ENCODE measurements around the gene PRDX6.
"Not testable (repeated sequence)": the region's sequence is repeated elsewhere in the genome, so short reads cannot be mapped to it uniquely, and the experiment has no call there.

The PRDX6 gene

GRCh38 chr1:173477286-173478093 lies at the start of gene PRDX6:
TSS of gene PRDX6 (plus strand) at chr1:173477335. CDS start at chr1:173477398, 63 bp downstream.
- DNase-seq, result peak; percentile 35

- peak; percentile 56 for DNase-seq
Observed at GRCh38 chr1:173429471-173430402, 47.4 kb upstream of the PRDX6 start.

- no peak for DNase-seq
Observed at GRCh38 chr1:173430677-173431303, 46.3 kb upstream of the PRDX6 start.

- peak; percentile 89 for DNase-seq
Observed at GRCh38 chr1:173431304-173432045, 45.7 kb upstream of the PRDX6 start.

GRCh38 chr1:173432331-173432730 lies 44.8 kb upstream of the PRDX6 start:
- DNase-seq, result no peak

DNA sequence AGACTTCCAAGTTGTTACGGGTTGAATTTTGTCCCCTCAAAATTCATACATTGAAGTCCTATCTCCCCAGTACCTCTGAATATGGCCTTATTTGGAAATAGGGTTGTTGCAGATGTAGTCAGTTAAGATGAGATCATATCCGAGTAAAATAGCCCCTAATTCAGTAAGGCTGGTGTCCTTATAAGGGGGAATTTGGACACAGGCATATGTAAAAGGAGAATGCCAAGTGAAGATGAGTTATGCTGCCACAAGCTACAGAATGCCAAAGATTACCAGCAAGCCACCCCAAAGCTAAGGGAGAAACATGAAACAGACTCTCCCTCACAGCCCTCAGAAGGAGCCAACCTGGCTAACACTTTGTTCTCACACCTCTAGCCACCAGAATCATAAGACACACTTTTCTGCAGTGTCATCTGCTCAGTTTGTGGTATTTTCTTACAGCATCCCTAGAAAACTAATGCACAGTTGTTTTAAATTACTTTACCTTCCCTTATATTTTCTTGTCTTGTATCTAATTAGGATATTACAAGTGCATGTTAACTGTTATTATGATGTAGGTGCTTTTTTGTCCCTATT lies 43.3 kb upstream of the PRDX6 start:
- no peak for DNase-seq

DNA sequence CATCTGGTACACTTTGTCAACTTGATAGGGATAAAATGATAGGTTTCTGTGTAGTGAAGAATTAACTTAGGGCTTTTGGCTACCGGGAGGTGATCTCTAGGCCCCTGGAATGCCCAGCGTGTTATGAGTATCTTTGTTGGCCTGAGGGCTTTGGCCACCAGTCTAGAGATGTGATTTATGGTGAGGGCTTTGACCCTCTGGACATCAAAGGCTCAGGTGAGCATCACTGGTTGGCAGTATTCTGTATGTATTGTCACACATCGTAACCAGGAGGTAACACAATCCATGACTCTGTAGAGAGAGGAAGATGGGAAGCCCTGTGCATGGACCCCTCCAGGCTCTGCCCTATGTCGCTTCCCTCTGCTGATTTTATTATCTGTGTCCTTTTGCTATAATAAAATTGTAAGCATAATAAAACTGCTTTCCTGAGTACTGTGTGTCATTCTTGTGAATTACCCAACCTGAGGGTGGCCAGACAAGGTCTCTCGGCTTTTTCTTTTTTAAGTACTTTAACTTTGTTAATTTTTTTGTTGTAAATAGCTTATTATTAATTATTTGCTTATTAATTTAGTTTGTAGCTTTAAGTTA lies 40.2 kb upstream of the PRDX6 start:
- no peak for DNase-seq

GRCh38 chr1:173438675-173439074 lies 38.5 kb upstream of the PRDX6 start:
- DNase-seq, result no peak

GRCh38 chr1:173440430-173440829 lies 36.7 kb upstream of the PRDX6 start:
- DNase-seq, result no peak

GRCh38 chr1:173444757-173445156 lies 32.4 kb upstream of the PRDX6 start:
- no peak for DNase-seq

- no peak for DNase-seq
Observed at GRCh38 chr1:173445164-173445563, 32.0 kb upstream of the PRDX6 start.

DNA sequence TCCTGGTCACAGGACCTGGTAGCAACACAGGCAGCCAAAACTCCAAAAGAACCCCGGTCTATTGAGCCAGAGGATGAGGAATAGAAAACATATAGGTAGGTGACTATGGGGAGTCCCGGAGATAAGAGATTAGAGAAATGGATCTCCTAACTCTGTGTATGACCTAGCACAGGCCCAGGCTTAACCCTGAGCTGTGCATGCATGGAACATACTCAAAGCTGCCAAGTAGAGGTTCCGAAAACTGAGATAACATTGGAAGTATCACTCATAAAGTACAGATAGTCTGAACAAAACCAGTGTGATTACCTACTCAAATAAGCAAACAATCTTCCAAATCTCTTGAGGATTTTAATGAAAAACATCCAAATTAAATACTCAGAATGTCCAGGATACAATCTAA lies 31.5 kb upstream of the PRDX6 start:
- DNase-seq, result no peak

DNA sequence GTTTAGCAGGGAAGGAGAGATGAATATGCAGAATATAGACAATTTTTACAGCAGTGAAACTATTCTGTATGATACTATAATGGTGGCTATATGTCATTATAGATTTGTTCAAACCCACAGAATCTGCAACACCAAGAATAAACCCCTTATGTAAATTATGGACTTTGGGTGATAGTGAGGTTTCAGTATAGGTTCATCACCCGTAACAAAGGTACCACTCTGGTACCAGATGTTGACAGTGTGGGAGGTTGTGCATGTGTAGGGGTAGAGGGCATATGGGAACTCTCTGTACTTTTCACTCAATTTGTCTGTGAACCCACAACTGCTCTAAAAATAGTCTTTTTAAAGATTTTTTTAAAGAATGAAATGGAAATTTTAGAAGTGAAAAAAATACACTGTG lies 29.9 kb upstream of the PRDX6 start:
- DNase-seq, result no peak

- no peak for DNase-seq
Observed at GRCh38 chr1:173448945-173449344, 28.2 kb upstream of the PRDX6 start.

- DNase-seq, result no peak
Observed at GRCh38 chr1:173451981-173452380, 25.2 kb upstream of the PRDX6 start.

DNA sequence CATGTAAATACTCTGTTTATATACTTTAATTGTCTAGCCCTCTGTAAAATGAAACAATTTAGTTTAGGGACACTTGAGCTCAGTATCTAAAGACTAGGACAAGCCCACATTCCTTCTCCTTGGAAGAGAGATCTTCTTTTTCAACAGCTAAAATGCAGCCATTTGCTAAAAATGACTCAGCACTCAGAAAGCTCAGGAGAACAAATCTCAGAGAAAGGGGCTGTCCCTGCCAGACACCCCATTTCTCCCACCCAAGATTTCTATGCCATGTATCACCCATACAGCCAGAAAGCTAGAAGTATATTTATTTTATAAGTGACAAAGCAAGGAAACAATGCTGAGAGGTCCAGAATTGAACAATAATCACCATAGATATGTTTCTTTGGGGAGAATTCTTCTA lies 23.2 kb upstream of the PRDX6 start:
- DNase-seq, result no peak

GRCh38 chr1:173454966-173455524 lies 22.1 kb upstream of the PRDX6 start:
- DNase-seq, result no peak

- no peak for DNase-seq
Observed at GRCh38 chr1:173459885-173460284, 17.2 kb upstream of the PRDX6 start.

DNA sequence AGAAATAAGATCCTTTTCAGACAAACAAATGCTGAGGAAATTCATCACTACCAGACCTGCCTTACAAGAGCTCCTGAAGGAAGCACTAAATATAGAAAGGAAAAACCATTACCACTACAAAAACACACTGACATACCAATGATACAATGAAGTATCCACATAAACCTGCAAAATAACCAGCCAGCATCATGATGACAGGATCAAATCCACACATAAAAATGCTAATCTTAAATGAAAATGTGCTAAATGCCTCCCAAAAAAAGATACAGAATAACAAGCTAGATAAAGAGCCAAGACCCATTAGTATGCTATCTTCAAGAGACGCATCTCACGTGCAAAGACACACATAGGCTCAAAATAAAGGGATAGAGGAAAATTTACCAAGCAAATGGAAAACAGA lies 14.5 kb upstream of the PRDX6 start:
- DNase-seq, result not testable (repeated sequence)

GRCh38 chr1:173464185-173464584 lies 12.9 kb upstream of the PRDX6 start:
- DNase-seq, result not testable (repeated sequence)

DNA sequence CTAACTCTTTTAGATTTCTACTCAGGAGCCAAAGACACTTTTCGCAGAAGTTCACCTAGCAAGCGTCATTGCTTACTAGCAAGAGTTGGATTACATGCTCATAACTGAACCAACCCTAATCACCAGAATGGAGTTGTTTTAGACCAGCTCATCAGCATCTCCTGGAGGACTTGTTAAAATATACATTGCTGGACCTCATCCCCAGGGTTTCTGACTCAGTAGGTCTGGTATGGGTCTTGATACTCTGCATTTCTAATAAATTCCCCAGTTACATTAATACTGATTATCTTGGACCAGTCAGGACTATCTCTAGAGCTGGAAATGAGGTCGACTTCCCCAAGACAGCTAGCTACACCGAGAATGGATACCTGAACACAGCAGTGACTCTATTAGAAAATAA lies 9.7 kb upstream of the PRDX6 start:
- DNase-seq, result no peak

DNA sequence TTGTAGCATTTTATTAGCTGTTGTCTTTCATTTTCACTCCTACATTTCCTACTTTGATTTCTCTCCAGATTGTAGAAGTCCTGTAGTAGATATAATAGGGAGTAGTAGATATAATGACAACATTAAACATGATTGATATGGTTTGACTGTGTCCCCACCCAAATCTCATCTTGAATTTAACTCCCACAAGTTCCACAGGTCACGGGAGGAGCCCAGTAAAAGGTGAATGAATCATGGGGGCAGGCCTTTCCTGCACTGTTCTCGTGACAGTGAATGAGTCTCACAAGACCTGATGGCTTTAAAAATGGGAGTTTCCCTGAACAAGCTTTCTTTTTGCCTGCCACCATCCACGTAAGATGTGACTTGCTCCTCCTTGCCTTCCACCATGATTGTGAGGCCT lies 7.5 kb upstream of the PRDX6 start:
- no peak for DNase-seq

Measured in KG1 (cell line).